ENCODE measurements around the gene SMYD5.

SMYD5 gene

GRCh38 chr2:73205611-73206010, 8.4 kb upstream of the SMYD5 start:
- DNase-seq (ENCODE audit: low spot score) = no peak
- no peak for FAIRE-seq

DNA sequence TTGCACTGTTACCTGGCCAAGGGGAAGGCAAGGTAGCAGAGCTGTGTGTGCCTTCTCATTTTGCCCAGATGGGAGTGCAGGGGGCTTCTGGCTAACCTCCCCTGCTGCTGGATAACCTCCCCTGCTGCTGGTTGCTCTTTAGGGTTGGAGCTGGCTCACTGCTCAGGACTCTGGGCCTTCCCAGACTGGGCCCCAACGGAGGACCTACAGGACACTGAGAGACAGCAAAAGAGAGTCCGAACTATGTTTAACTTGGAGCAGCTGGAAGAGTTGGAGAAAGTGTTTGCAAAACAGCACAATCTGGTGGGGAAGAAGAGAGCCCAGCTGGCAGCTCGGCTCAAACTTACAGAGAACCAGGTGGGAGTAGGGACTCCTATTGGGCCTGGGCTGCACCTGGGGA, 5.8 kb upstream of the SMYD5 start:
- FAIRE-seq (no peak), DNase-seq (ENCODE audit: low spot score) (no peak)

DNA sequence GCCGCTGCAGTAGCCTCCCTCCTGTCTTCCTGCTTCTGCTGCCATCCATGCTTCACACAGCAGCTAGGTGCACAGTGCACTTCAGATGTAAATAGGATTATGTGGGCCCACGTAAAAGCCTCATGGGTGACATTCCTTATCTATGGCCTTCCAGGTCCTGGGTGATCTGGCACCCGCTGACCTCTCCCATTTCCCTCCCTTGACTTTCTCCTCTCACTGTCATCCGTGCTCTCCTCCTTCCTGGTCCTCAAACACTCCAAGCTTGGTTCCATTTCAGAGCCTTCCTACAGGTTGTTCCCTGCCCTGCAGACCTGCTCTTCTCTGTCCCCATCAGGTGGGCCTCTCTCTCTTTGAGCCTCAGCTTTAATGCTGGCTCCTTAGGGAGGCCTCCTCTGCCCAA, 4.0 kb upstream of the SMYD5 start:
- DNase-seq (ENCODE audit: low spot score) = no peak
- no peak for FAIRE-seq

GRCh38 chr2:73210696-73211095, 3.3 kb upstream of the SMYD5 start:
- FAIRE-seq (no peak), DNase-seq (ENCODE audit: low spot score) (no peak)

GRCh38 chr2:73212098-73212447, 2.0 kb upstream of the SMYD5 start:
- no peak for FAIRE-seq
- no peak for DNase-seq (ENCODE audit: low spot score)

- DNase-seq (ENCODE audit: low spot score) (peak; percentile 49), FAIRE-seq (no peak)
These were observed 1.4 kb upstream of the SMYD5 start for GRCh38 chr2:73212448-73213176.

DNA sequence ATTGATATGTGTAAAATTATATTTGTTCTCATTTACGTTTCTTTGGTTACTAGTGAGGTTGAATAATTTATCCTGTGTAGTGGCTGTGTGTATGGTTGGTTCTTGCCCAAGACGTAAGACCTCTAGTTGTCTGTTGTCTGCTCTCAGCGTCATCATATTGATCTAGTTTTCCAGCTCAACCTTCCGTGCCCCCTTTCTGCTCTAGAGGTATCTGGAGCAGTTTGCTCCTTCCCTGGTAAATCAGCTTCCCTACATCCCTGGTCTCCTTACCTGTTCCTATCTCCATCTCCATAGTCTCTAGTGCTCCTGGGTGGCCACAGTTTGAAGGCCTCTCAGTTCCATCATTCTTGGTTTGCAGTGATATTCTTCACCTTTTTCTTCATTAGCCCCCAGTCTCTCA, 1.2 kb downstream of the SMYD5 start:
- no peak for FAIRE-seq
- DNase-seq (ENCODE audit: low spot score) = no peak

- DNase-seq (ENCODE audit: low spot score) (no peak), FAIRE-seq (no peak)
These were observed 3.1 kb downstream of the SMYD5 start for GRCh38 chr2:73217160-73217559.

- FAIRE-seq (no peak), DNase-seq (ENCODE audit: low spot score) (no peak)
These were observed 3.8 kb downstream of the SMYD5 start for GRCh38 chr2:73217826-73218225.

DNA sequence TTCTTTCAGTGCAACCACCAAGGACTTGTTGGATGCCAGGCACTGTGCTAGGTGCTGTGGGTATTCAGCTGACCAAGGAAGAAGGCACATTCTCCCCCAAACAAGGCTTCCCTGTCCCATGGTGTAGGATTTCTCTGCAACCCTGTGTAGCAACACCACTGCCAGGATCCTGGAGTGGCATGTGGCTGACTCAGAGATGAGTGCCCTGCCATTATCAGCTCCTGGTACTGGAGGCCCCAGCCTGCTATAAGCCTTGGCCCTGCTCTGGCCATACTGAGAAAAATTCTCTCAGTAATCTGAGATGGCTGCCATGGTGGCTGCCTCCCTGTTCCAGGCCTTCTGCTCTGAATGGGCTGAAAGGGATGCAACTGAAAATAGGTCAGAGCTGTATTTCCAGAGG, 4.3 kb downstream of the SMYD5 start:
- DNase-seq (ENCODE audit: low spot score) = peak; percentile 5
- FAIRE-seq = no peak

GRCh38 chr2:73223821-73224220, 9.8 kb downstream of the SMYD5 start:
- DNase-seq (ENCODE audit: low spot score) (no peak), FAIRE-seq (no peak)

DNA sequence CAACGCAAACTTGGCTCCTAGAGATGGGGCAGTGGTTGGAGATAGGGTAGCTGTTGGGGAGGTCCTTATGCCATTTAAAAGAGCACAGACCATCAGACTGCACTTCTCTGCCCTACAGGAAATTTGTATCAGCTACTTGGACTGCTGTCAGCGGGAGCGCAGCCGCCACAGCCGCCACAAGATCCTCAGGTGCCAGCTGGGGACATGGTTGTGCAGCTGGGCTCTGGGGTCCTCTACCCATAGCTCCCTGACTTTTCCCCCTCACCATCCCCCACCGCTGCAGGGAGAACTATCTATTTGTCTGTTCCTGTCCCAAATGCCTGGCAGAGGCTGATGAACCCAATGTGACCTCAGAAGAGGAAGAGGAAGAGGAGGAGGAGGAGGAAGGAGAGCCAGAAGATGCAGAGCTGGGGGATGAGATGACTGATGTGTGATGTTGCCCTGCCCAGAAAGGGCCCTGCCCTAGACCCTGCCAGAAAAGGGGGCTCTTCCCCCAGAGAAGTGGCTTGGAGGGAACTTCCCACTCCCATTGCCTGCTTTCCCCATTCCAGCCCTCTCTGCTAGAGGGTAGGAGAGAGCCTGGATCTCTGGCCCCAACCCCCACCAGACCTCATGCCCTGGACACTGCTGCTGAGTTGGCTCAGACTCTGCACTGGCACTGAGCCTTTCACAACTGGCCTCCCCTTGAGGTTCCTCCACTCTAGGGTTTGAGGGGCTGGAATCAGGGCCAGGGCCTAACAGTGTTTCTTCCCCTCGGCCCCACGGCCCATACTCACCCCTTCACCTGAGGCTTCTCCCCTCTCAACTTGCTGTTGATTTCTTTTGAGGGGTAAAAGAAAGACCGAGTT, 11.7 kb downstream of the SMYD5 start:
- DNase-seq (ENCODE audit: low spot score) (no peak), FAIRE-seq (no peak)

DNA sequence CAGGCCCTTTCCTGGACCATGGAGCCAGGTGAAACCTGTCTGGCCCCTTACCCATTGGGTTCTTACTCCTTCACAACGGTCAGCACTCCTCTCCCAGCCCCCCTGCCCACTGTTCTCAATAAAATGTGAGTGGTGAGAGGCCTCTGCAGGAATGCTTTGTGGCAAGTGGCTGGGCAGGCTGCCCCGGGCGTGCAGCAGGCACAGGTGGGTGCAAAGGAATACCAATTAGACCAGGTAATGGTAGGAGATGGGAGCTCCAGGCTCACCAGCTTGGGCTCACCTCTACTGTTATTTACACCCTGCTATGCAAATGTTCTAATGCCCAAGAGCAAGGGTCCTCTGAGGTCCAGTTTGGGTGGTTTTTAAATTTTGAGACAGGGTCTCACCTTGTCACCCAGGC, 13.0 kb downstream of the SMYD5 start:
- no peak for FAIRE-seq
- no peak for DNase-seq (ENCODE audit: low spot score)

- DNase-seq (ENCODE audit: low spot score) (no peak), FAIRE-seq (no peak)
These were observed 14.6 kb downstream of the SMYD5 start for GRCh38 chr2:73228631-73229030.

DNA sequence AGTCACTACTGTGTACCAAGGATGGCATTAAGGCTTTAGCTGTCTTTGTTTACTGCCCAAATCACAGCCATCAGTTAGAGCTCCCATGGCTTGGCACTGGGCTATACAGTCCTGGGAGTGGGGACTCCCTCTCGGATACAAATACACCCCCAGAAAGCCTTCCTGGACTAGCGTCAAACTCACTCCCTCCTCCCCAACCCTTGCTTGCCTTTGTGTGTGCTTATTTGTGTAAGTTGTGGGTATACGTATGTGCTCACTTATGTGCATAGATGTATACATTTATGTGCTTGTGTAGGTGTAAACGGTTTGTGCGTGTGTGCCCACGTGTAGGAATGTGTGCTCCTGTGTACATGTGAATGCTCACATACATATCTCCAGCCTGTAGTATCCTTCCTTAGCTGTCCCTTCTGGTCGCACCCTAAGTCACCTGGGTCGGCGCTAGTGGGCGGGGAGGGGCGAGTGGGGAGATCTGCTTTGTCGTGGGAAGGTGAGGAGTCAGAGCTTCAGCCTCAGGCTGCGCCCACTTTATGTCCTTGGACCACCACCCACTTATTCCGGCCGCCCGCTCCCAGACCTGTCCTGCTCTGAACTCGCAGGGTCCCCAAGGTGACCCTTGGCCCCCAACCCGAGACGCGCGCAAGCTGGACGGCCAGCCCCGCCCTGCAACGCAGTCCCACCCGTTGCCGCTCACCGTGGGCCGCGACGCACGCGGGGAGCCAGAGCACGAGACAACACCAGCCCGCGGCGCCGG, 18.5 kb downstream of the SMYD5 start:
- FAIRE-seq = no peak
- DNase-seq (ENCODE audit: low spot score) = no peak

- DNase-seq (ENCODE audit: low spot score) (peak; percentile 99), FAIRE-seq (peak; percentile 88)
These were observed 19.3 kb downstream of the SMYD5 start, which contains the start of gene PRADC1 for GRCh38 chr2:73233154-73233931. PRADC1 (minus strand) TSS chr2:73233239; CDS start chr2:73233160, 79 bp downstream.

- DNase-seq (ENCODE audit: low spot score) (peak; percentile 65), FAIRE-seq (no peak)
These were observed 20.1 kb downstream of the SMYD5 start, which contains the start of gene CCT7 for GRCh38 chr2:73233932-73234832. CCT7 (plus strand) TSS chr2:73234308; CDS start chr2:73234379, 71 bp downstream.

GRCh38 chr2:73235315-73236028, 21.4 kb downstream of the SMYD5 start:
- DNase-seq (ENCODE audit: low spot score) = no peak
- FAIRE-seq = no peak

DNA sequence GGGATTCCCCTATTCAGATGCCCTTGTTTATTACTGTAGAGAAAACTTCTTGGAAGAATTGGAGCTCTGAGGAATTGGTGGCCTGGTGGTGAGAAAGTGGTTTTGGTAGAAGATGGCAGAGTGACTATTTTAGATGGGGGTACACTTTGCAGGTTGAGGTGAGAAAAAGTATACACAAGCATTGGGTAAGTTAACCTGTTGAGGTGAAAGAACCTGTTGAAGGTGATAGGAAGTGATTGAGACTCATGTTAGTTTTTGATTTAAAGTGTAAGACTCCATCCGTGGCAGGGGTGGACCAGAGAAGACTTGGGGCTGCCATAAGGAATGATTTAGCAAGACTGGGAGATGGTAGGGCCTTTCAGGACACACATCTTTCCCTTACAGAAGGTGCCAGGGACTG, 23.1 kb downstream of the SMYD5 start:
- DNase-seq (ENCODE audit: low spot score) (no peak), FAIRE-seq (no peak)

Data from RCC 7860 (cell line).